IMR-90 (cell line): ENCODE measurements around the gene ZNF764. TPM values are rescaled to one million over a fixed set of nuclear protein-coding genes. Genes with fewer than 3 reads are reported as not detected.

ENCODE experiments used
- ATAC-seq: fragments of 200-7000 bp; cut with Tn5 transposase; 2 replicates; pipeline ENCODE4 v1.9.1; 2020; ENCODE audit warnings: low read depth, mild to moderate bottlenecking, moderate library complexity
- BruUV-seq: library from RNA; stranded (reverse); fragments of 400-500 nt; replicated peaks from 2 replicates; lab custom pipeline; 2021; lab: Mats Ljungman, UMichigan
- CTCF ChIA-PET: fragments of 300-600 bp; formaldehyde crosslinking; extraction: SDS; loops from one replicate; lab custom pipeline; 2021; ENCODE audit warnings: antibody characterized with exemption; lab: Yijun Ruan, JAX
- POLR2A ChIA-PET: fragments of 300-600 bp; sonication (Branson Sonifier 250); formaldehyde crosslinking; loops from one replicate; lab custom pipeline; 2022; ENCODE audit warnings: antibody characterized with exemption; ENCODE audit not compliant: unreplicated experiment; lab: Charles Lee
- DNase-seq: peaks from one replicate; pipeline ENCODE4 v3.0.0; 2013
- H2AFZ ChIP-seq: replicated peaks from 2 replicates; pipeline ENCODE3; 2013; ENCODE audit warnings: low read length, mild to moderate bottlenecking; ENCODE audit not compliant: poor library complexity
- H2AK5ac ChIP-seq: 2 replicates; pipeline ENCODE4 v1.6.1; 2013; ENCODE audit warnings: low read depth, low read length, inconsistent platforms
- H2AK9ac ChIP-seq: replicated peaks from 2 replicates; pipeline ENCODE3; 2013; ENCODE audit warnings: mild to moderate bottlenecking, low read depth, low read length, moderate library complexity; ENCODE audit not compliant: poor library complexity
- H2BK120ac ChIP-seq: 2 replicates; pipeline ENCODE4 v1.6.1; 2013; ENCODE audit warnings: low read depth, low read length, inconsistent platforms
- H2BK15ac ChIP-seq: 3 replicates; pipeline ENCODE4 v1.6.1; 2013; ENCODE audit warnings: low read depth, low read length, inconsistent platforms
- H2BK20ac ChIP-seq: 2 replicates; pipeline ENCODE4 v1.6.1; 2013; ENCODE audit warnings: low read depth, mild to moderate bottlenecking, inconsistent platforms, low read length, moderate library complexity
- H2BK5ac ChIP-seq: 2 replicates; pipeline ENCODE4 v1.6.1; 2013; ENCODE audit warnings: mild to moderate bottlenecking, low read depth, low read length, inconsistent platforms; ENCODE audit not compliant: poor library complexity, severe bottlenecking
- H3K14ac ChIP-seq: replicated peaks from 2 replicates; pipeline ENCODE4 v1.6.1; 2013; ENCODE audit warnings: low read depth, low read length, inconsistent platforms
- H3K18ac ChIP-seq: 2 replicates; pipeline ENCODE4 v1.6.1; 2013; ENCODE audit warnings: low read depth, low read length, control low read depth
- H3K23ac ChIP-seq: 2 replicates; pipeline ENCODE4 v1.6.1; 2013; ENCODE audit warnings: low read depth, low read length, inconsistent platforms
- H3K27ac ChIP-seq: 2 replicates; pipeline ENCODE4 v1.5.1; 2013; ENCODE audit warnings: mild to moderate bottlenecking, control low read depth, low read length; ENCODE audit not compliant: insufficient read depth
- H3K27me3 ChIP-seq: 2 replicates; pipeline ENCODE4 v1.6.1; 2013; ENCODE audit warnings: low read length; ENCODE audit not compliant: control insufficient read depth, insufficient read depth
- H3K36me3 ChIP-seq: 2 replicates; pipeline ENCODE4 v1.6.1; 2013; ENCODE audit warnings: low read length, mixed read lengths; ENCODE audit not compliant: control insufficient read depth, insufficient read depth
- H3K4ac ChIP-seq: 2 replicates; pipeline ENCODE4 v1.6.1; 2013; ENCODE audit warnings: low read depth, low read length, inconsistent platforms
- H3K4me1 ChIP-seq: 2 replicates; pipeline ENCODE4 v1.6.1; 2013; ENCODE audit warnings: low read length, mixed read lengths; ENCODE audit not compliant: control insufficient read depth, insufficient read depth
- H3K4me2 ChIP-seq: 2 replicates; pipeline ENCODE4 v1.6.1; 2013; ENCODE audit warnings: low read depth, mild to moderate bottlenecking, control low read depth, low read length, moderate library complexity
- H3K4me3 ChIP-seq: 2 replicates; pipeline ENCODE4 v1.5.1; 2013; ENCODE audit warnings: low read depth, mild to moderate bottlenecking, control low read depth, low read length, moderate library complexity; ENCODE audit not compliant: insufficient read depth
- H3K56ac ChIP-seq: 2 replicates; pipeline ENCODE4 v1.6.1; 2013; ENCODE audit warnings: low read length, inconsistent platforms; ENCODE audit not compliant: insufficient read depth; ENCODE audit errors: extremely low read depth
- H3K79me1 ChIP-seq, 2 experiments: 2 replicates each; pipeline ENCODE4 v1.6.1; 2013; ENCODE audit warnings: low read length in 2 of 2, inconsistent platforms in 1 of 2, low read depth in 1 of 2
- H3K9ac ChIP-seq: 2 replicates; pipeline ENCODE4 v1.6.1; 2013; ENCODE audit warnings: low read depth, low read length, control low read depth
- H3K9me1 ChIP-seq: 2 replicates; pipeline ENCODE4 v1.6.1; 2013; ENCODE audit warnings: low read length, inconsistent platforms; ENCODE audit not compliant: insufficient read depth
- H3K9me3 ChIP-seq: 2 replicates; pipeline ENCODE4 v1.6.1; 2013; ENCODE audit warnings: low read length; ENCODE audit not compliant: control insufficient read depth, insufficient read depth
- H4K20me1 ChIP-seq: 2 replicates; pipeline ENCODE4 v1.6.1; 2013; ENCODE audit warnings: low read length, inconsistent platforms; ENCODE audit not compliant: insufficient read depth
- H4K5ac ChIP-seq: 2 replicates; pipeline ENCODE4 v1.6.1; 2013; ENCODE audit warnings: mild to moderate bottlenecking, low read depth, low read length, control low read depth
- H4K8ac ChIP-seq, 2 experiments: 2 replicates each; pipeline ENCODE4 v1.6.1; 2013; ENCODE audit warnings: low read depth in 2 of 2, low read length in 2 of 2, control low read depth in 1 of 2, inconsistent platforms in 1 of 2
- H4K91ac ChIP-seq: 2 replicates; pipeline ENCODE4 v1.6.1; 2013; ENCODE audit warnings: low read depth, low read length, inconsistent platforms; ENCODE audit not compliant: insufficient read depth
- MAFK ChIP-seq: IDR thresholded peaks from 2 replicates; pipeline ENCODE4 v1.6.1; 2012; ENCODE audit warnings: low read depth, low read length, improper control_type of control experiment
- MAZ ChIP-seq: IDR thresholded peaks from 2 replicates; pipeline ENCODE4 v1.6.1; 2012; ENCODE audit warnings: low read depth, mild to moderate bottlenecking, low read length, improper control_type of control experiment, moderate library complexity, borderline replicate concordance
- MXI1 ChIP-seq: IDR thresholded peaks from 2 replicates; pipeline ENCODE4 v1.6.1; 2012; ENCODE audit warnings: low read depth, mild to moderate bottlenecking, low read length, moderate library complexity, borderline replicate concordance
- POLR2A ChIP-seq: IDR thresholded peaks from 2 replicates; pipeline ENCODE4 v1.6.1; 2012; ENCODE audit warnings: mild to moderate bottlenecking, low read depth, low read length
- RCOR1 ChIP-seq: IDR thresholded peaks from 2 replicates; pipeline ENCODE4 v1.6.1; 2012; ENCODE audit warnings: mild to moderate bottlenecking, low read length, improper control_type of control experiment; ENCODE audit not compliant: insufficient replicate concordance
- SMC3 ChIP-seq: fragments of 150-350 bp; IDR thresholded peaks from 2 replicates; pipeline ENCODE4 v1.6.1; 2016; ENCODE audit warnings: low read depth, mild to moderate bottlenecking, antibody characterized with exemption, low read length, moderate library complexity
- WGBS, 2 experiments: methylation state at CpG; one replicate each; pipeline versions ENCODE4 v1.1.5 to v1.1.7; 2013; ENCODE audit warnings: missing lambda C conversion rate in 2 of 2; ENCODE audit not compliant: insufficient read length in 1 of 2; ENCODE audit errors: extremely low coverage in 2 of 2; 5-methylcytosine and 5-hydroxymethylcytosine counted together
- dilution Hi-C: fragments of 300-500 bp; cut with HindIII; formaldehyde crosslinking; loops from one replicate; pipeline ENCODE4 v1.14.3; 2018; ENCODE audit warnings: low sequenced_read_pairs; ENCODE audit not compliant: unreplicated experiment
- in situ Hi-C: fragments of 300-500 bp; cut with MboI; formaldehyde crosslinking; loops from 3 replicates; pipeline ENCODE4 v1.14.3; 2019; ENCODE audit warnings: low sequenced_read_pairs, inconsistent platforms, mixed read lengths
- intact Hi-C: fragments of 100-400 bp; cut with micrococcal nuclease; formaldehyde crosslinking; loops from 2 replicates; pipeline ENCODE4 v1.10.0; 2022
- polyA plus RNA-seq, 3 experiments: library from polyadenylated mRNA; depleted of rRNA; stranded (reverse); fragments of >200 nt; gene quantifications; 2 replicates each; pipeline ENCODE4 v1.2.3, GENCODE V29; 2012; ENCODE audit warnings: low replicate concordance in 1 of 3
- total RNA-seq: library from RNA; depleted of rRNA; stranded (reverse); fragments of >200 nt; gene quantifications from 2 replicates; pipeline ENCODE4 v1.2.3, GENCODE V29; 2012
- TF ChIP-seq, protein P1 (sequence below): conservative IDR thresholded peaks from 2 replicates; pipeline ENCODE4 v1.5.1; 2012; ENCODE audit warnings: mild to moderate bottlenecking, low read depth, low read length, improper control_type of control experiment
- TF ChIP-seq, protein P2 (sequence below): fragments of 150-350 bp; IDR thresholded peaks from 2 replicates; pipeline ENCODE4 v1.6.1; 2016; ENCODE audit warnings: low read depth, mild to moderate bottlenecking, low read length, moderate library complexity, borderline replicate concordance

The ZNF764 gene
- total and polyA plus RNA-seq, 2 of the 4 experiments (the other 2 are of a cell fraction): 2.2 to 4.6 TPM

DNA sequence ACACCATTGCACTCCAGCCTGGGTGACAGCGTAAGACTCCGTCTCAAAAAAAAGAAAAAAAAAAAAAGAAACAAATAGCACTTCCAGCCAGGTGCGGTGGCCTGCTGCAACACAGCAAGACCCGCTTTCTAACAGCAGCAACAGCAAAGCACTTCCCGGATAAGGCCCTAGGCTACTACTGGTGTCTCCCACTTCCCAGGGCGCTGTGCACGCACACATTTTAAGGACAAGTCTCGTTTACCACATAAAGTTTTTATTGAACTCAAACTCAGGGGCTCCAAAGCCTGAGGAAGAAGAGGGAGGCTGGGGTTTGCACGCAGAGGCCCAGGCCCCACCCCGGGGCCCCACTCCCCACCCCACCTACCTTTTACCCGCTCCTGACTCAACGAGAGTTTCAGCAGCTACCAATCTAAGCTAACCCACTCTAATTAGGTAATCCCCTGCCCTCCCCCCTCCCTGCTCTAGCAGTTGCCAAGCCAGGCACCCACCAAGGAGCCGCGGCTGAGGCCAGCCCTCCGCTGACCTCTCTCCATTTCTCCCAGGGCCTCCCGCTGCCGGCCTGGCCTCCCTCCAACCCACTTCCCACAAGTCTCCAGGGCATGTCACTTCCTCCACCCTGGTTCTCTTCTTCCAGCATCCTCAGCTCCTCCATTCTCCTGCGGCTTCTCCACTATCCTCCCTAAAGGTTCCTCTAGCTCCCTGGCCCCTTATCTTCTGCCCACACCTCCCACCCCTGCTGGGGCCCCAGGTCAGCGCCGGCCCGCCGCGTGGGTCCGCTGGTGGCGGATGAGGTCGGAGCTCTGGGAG, 34.2 kb downstream of the ZNF764 start:
- CTCF ChIA-PET: no interaction called here
- BruUV-seq: no TSS peak
- H3K27me3 ChIP-seq: no peaks in the 10 kb centered on the region; the same call in 1 of the 2 replicates

More for the DNA sequence above, 34.2 kb downstream of the ZNF764 start:
- H2AK5ac ChIP-seq: no peak overlapping the region
- H2BK15ac ChIP-seq: no peak overlapping the region
- no peak overlapping the region for H3K18ac ChIP-seq
- no peak overlapping the region for H3K4ac ChIP-seq
- no peak overlapping the region for H4K5ac ChIP-seq
- POLR2A ChIA-PET: no interaction called here
- no peak for ATAC-seq
- H4K20me1 ChIP-seq: no peaks in the 10 kb centered on the region; the same call in 1 of the 2 replicates
- H3K9ac ChIP-seq: no peak overlapping the region
- no peak overlapping the region for H2BK5ac ChIP-seq
- no peak overlapping the region for H3K4me2 ChIP-seq
- in situ Hi-C loops (no loop called here), intact Hi-C loops (no loop called here), dilution Hi-C loops (no loop called here)
- no peak overlapping the region for H3K56ac ChIP-seq
- H3K27ac ChIP-seq: no peak overlapping the region
- H2BK20ac ChIP-seq: no peak overlapping the region
- DNase-seq: no peak
- H3K14ac ChIP-seq: no peak overlapping the region
- no peak overlapping the region for H3K23ac ChIP-seq
- no peak overlapping the region for H4K91ac ChIP-seq
- peaks cover 5% of the 10 kb centered on the region for H3K4me1 ChIP-seq
- H4K8ac ChIP-seq: no peak overlapping the region
- peaks cover 5% of the 10 kb centered on the region for H3K9me1 ChIP-seq
- H3K79me1 ChIP-seq: peaks cover 5 to 6% of the 10 kb centered on the region in 2 experiments; a peak in 3 of 4 replicates
- H3K9me3 ChIP-seq: no peaks in the 10 kb centered on the region
- H3K36me3 ChIP-seq: peaks cover 9% of the 10 kb centered on the region; the same call in 1 of the 2 replicates
- 93% methylated on average over 3 of the region's 26 CpGs; no CpG with 5 or more reads in 1 of the 2 experiments for WGBS, 2 experiments
- no peak overlapping the region for H2AFZ ChIP-seq
- no peak overlapping the region for H2BK120ac ChIP-seq
- no peak overlapping the region for H2AK9ac ChIP-seq
- TF ChIP-seq MXI1 (no peak), POLR2A (no peak), MAZ (no peak), RCOR1 (no peak), MAFK (no peak), SMC3 (no peak)
- TF ChIP-seq, protein P1, sequence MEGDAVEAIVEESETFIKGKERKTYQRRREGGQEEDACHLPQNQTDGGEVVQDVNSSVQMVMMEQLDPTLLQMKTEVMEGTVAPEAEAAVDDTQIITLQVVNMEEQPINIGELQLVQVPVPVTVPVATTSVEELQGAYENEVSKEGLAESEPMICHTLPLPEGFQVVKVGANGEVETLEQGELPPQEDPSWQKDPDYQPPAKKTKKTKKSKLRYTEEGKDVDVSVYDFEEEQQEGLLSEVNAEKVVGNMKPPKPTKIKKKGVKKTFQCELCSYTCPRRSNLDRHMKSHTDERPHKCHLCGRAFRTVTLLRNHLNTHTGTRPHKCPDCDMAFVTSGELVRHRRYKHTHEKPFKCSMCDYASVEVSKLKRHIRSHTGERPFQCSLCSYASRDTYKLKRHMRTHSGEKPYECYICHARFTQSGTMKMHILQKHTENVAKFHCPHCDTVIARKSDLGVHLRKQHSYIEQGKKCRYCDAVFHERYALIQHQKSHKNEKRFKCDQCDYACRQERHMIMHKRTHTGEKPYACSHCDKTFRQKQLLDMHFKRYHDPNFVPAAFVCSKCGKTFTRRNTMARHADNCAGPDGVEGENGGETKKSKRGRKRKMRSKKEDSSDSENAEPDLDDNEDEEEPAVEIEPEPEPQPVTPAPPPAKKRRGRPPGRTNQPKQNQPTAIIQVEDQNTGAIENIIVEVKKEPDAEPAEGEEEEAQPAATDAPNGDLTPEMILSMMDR: no peak
- TF ChIP-seq, protein P2, sequence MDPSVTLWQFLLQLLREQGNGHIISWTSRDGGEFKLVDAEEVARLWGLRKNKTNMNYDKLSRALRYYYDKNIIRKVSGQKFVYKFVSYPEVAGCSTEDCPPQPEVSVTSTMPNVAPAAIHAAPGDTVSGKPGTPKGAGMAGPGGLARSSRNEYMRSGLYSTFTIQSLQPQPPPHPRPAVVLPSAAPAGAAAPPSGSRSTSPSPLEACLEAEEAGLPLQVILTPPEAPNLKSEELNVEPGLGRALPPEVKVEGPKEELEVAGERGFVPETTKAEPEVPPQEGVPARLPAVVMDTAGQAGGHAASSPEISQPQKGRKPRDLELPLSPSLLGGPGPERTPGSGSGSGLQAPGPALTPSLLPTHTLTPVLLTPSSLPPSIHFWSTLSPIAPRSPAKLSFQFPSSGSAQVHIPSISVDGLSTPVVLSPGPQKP: no peak
- no peak overlapping the region for H3K4me3 ChIP-seq
